ENCODE results near the gene GABRA5.
"Not testable (repeated sequence)": the region's sequence is repeated elsewhere in the genome, so short reads cannot be mapped to it uniquely, and the experiment has no call there.

Gene GABRA5

GRCh38 chr15:26866298-26867199 is at the start of gene GABRA5:
Gene GABRA5 (plus strand): TSS chr15:26867062. CDS start chr15:26869249, 2,187 bp downstream.
- DNase-seq = no peak

DNA sequence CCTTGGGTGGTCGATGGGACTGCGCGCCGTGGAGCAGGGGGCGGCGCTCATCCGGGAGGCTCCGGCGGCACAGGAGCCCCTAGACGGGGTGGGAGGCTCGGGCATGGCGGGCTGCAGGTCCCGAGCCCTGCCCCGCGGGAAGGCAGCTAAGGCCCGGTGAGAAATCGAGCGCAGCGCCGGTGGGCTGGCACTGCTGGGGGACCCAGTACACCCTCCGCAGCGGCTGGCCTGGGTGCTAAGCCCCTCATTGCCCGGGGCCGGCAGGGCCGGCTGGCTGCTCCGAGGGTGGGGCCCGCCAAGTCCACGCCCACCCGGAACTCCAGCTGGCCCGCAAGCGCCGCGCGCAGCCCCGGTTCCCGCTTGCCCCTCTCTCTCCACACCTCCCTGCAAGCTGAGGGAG is 35.7 kb upstream of the GABRA5 start:
- not testable (repeated sequence) for DNase-seq

DNA sequence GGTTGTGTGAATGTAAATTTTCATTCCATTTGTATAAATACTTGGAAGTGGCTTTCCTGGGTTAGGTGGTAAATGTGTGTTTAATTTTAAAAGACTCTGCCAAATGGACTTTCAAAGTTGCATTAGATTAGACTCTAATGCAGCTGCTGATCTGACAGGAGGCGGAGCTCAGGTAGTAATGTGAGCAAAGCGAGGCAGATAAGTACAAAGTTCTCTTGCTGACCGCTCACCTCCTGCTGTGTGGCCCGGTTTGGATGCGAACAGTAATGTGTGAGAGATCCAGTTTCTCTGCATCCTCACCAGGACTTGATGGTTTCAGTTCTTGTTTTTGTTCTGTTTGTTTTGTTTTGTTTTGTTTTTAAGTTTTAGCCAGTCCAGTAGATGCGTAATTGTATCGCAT is 34.9 kb upstream of the GABRA5 start:
- no peak for DNase-seq

GRCh38 chr15:26838742-26839460 is 28.0 kb upstream of the GABRA5 start:
- DNase-seq = no peak

GRCh38 chr15:26841514-26841913 is 25.3 kb upstream of the GABRA5 start:
- DNase-seq = no peak

DNA sequence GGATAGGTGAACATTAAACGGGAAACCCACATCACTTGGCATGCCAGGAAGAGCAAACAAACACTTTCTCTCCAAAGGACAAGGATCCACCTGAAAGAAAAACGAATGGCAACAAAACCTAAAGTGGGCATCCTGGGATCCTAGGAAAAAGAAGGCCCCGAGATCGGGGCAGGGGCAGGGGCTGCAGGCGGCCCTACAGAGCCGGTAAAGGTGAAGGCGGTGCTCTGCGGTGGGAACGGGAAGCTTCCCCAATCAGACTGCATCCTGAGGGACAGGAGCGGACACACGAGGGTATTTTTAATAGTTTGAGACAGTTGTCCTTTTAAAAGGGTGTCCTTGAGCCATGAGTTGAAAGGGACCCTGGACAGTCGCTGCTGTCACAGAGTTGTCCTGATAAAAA is 24.9 kb upstream of the GABRA5 start:
- no peak for DNase-seq

DNA sequence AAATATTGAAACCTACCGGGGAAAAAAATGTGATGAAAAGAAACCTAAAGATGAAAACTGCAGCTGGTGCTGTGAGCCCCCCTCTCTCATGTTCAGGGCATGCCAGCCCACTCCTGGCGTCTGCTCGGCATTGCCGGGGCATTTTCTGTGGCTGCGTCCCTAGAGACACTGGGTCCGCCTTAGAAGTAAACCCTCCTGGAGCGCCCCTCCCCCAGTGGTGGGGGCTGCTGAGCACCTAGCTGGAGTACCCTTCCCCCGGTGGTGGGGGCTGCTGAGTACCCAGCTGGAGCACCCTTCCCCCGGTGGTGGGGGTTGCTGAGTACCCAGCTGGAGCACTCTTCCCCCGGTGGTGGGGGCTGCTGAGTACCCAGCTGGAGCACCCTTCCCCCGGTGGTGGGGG is 24.5 kb upstream of the GABRA5 start:
- no peak for DNase-seq

GRCh38 chr15:26844901-26845300 is 22.0 kb upstream of the GABRA5 start:
- no peak for DNase-seq

DNA sequence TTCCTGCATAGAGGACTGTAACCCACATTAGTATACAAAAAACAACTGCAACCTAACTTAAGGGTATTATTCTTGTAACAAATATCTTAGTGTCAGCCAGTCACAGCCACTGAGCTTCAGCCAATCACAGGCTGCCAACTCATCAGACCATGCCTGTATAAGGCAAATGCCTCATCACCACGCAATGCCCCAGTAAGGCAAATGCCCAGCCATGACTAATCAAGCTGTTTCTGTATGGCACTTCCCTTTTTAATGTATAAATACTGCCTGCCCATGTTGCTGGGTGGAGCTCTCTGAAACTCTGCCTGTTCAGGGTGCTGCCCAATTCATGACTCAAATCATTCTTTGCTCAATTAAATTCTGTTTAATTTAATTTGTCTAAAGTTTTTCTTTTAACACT is 18.4 kb upstream of the GABRA5 start:
- no peak for DNase-seq

DNA sequence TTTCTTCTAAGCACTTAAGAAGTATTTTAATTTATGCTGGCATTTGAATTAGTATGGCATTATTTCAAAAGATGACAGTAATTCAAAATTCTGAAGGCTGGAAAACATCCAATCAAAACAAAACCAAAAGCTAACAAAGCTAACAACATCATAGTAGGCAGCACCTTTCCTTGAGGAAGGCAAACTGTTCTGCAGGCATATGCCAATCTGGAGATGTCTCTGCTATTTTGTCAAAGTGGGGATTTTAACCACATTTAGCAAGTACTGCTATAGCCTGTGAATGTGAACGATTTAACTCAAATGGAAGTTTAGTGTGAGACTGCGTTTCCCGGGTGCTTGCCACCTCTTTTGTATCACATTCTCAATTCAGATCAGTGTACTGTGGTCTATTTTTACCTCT is 16.7 kb upstream of the GABRA5 start:
- no peak for DNase-seq

GRCh38 chr15:26852980-26853379 is 13.9 kb upstream of the GABRA5 start:
- DNase-seq = no peak

GRCh38 chr15:26854435-26854834 is 12.4 kb upstream of the GABRA5 start:
- no peak for DNase-seq

- no peak for DNase-seq
These were observed 2.1 kb upstream of the GABRA5 start for GRCh38 chr15:26864664-26865191.

GRCh38 chr15:26867200-26868007 is 542 bp downstream of the GABRA5 start:
- no peak for DNase-seq

GRCh38 chr15:26868029-26868685 is 1.3 kb downstream of the GABRA5 start:
- no peak for DNase-seq

- no peak for DNase-seq
These were observed 2.8 kb downstream of the GABRA5 start for GRCh38 chr15:26869628-26870027.

DNA sequence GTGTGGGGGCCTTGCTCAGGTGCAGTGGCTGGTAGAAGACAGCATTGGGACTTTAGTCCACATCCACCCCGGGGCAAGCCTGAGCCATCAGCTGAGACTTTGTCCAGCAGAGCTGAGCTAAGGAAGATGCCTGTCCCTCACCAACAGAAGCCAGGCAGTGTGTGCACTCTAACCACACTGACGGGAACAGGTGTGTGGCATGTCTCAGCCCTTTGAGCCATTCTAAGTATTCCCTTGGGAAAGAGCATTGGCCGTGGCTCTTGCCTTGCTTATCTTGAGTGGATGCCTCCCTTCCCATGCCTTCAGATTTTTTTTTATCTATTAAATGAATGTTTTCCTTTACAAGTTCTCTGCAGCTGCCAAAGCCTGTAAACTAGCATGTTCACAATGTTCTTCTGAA is 3.5 kb downstream of the GABRA5 start:
- no peak for DNase-seq

DNA sequence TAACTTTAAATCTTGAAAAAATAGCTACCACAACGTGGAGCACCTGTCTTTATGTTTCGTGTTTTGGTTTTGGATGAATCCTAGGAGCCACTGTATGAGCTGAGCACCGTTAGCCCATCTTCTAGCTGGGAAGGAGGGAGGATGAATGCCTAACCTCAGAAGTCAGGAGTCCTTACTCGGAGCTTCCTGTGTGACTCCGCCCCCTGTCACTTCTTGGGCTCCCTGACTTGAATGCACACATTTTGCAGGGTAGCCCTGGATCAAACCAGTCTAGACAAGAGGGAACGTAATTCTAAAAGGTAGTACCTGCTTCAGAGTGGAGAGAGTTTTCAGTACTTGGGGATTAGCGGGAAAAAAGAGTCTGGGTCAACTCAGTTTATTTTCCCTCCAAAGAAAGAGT is 5.3 kb downstream of the GABRA5 start:
- no peak for DNase-seq

DNA sequence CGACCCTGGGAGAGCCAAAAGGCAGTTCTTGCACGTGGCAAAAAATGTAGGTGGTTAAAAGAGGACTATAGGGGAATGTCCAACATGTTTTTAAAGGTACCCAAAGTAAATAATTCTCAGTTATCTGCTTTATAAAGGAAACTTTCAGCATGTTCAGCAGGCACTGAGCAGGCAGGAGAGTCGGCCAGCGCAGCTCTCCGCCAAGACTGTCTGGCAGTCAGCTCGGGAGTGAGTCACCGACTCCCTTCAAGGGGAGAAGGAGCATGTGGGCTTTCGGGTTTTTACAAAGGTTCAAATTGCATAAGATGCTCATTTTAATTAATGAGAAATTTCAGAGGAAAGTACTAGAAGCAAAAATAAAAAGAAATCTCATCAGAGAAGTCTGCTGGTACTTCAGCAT is 7.0 kb downstream of the GABRA5 start:
- DNase-seq = no peak

- no peak for DNase-seq
These were observed 8.1 kb downstream of the GABRA5 start for GRCh38 chr15:26874774-26875475.

- DNase-seq = no peak
These were observed 8.6 kb downstream of the GABRA5 start for GRCh38 chr15:26875476-26875850.

DNA sequence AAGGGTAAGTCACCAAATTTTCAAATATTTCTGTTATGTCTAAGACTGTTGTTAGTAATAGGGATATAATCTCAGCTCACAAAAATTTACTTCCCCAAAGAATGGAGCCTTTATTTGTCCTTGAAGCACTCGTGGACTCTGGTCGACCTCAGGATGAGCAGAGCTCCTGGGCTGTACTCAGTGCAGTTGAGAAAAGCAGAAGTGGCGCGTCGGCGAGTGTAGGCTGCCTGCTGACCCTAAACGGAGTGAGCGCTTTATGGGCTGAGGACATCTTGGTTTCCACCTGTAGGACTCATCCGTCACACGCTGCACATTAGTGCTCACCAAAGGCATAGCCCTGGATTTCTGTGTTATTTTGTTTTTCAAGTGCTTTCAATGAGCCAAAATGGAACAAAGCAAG is 11.0 kb downstream of the GABRA5 start:
- no peak for DNase-seq
